NT2/D1 (cell line): ENCODE measurements around the gene GPX4.

ENCODE experiments used
- YY1 ChIP-seq: IDR thresholded peaks from 2 replicates; pipeline ENCODE4 v1.6.1; 2011; ENCODE audit not compliant: insufficient read length, insufficient read depth
- ZNF274 ChIP-seq: IDR thresholded peaks from 2 replicates; pipeline ENCODE4 v1.6.1; 2011; ENCODE audit warnings: mild to moderate bottlenecking, low read depth, low read length

DNA sequence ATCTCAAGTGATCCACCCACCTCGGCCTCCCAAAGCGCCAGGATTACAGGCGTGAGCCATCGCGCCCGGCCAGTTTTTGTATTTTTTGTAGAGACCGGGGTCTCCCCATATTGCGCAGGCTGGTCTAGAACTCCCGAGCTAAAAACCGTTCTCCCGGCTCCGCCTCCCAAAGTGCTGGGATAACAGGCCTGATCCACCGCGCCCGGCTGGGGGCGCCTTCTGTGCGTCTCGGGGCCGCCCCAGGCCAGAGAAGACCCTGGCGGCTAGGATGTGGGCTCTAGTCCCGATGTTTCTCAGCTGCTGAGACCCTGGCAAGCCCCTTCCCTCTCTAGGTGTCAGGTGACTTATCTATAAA is 33.2 kb upstream of the GPX4 start:
- TF ChIP-seq ZNF274 (no peak), YY1 (no peak)
